D721Med (cell line): ENCODE data around the gene EBLN2.

Experiments used
- DNase-seq: peaks from one replicate; pipeline ENCODE4 v3.0.0; 2011; ENCODE audit warnings: low spot score; ENCODE audit not compliant: insufficient read length
- FAIRE-seq: peaks from 2 replicates; lab custom pipeline; 2011; peaks lifted over from hg19 to GRCh38; lab: Jason Lieb, UNC
- TF ChIP-seq, protein P1 (sequence below): IDR thresholded peaks from 2 replicates; pipeline ENCODE4 v1.5.1; 2012; ENCODE audit warnings: mild to moderate bottlenecking, control low read depth; ENCODE audit not compliant: insufficient read depth; ENCODE audit errors: missing control alignments

Gene EBLN2

DNA sequence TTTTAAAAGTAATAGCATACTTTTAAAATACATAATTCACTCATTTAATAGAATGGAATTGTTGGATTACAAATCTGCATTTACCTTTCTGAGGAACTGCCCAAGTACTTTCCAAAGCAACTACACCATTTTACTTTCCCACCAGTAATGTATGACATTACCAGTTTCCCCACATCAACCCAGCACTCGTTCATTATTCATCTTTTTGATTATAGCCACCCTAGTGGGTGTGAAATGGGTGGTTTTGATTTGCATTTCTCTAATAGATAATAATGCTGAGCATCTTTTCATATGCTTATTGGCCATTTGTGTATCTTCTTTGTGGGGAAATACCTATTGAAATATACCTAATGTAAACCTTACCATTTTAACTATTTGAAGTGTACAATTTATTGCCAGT lies 18.0 kb upstream of the EBLN2 start:
- DNase-seq: no peak
- TF ChIP-seq, protein P1, sequence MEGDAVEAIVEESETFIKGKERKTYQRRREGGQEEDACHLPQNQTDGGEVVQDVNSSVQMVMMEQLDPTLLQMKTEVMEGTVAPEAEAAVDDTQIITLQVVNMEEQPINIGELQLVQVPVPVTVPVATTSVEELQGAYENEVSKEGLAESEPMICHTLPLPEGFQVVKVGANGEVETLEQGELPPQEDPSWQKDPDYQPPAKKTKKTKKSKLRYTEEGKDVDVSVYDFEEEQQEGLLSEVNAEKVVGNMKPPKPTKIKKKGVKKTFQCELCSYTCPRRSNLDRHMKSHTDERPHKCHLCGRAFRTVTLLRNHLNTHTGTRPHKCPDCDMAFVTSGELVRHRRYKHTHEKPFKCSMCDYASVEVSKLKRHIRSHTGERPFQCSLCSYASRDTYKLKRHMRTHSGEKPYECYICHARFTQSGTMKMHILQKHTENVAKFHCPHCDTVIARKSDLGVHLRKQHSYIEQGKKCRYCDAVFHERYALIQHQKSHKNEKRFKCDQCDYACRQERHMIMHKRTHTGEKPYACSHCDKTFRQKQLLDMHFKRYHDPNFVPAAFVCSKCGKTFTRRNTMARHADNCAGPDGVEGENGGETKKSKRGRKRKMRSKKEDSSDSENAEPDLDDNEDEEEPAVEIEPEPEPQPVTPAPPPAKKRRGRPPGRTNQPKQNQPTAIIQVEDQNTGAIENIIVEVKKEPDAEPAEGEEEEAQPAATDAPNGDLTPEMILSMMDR: no peak
- peak; percentile 85 for FAIRE-seq

DNA sequence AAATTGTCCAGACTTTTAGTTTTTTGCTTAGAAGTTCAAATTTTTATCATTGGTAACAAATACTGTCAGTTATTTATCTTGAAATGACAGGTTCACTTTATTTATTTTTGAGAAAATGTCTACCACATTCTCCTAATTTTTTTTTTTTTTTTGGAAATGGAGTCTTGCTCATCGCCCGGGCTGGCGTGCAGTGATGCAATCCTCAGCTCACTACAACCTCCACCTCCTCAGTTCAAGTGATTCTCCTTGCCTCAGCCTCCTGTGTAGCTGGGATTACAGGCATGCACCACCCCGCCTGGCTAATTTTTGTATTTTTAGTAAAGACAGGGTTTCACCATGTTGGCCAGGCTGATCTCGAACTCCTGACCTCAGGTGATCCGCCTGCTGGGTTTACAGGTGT lies 16.1 kb upstream of the EBLN2 start:
- DNase-seq: no peak
- TF ChIP-seq, protein P1: no peak
- FAIRE-seq: no peak

DNA sequence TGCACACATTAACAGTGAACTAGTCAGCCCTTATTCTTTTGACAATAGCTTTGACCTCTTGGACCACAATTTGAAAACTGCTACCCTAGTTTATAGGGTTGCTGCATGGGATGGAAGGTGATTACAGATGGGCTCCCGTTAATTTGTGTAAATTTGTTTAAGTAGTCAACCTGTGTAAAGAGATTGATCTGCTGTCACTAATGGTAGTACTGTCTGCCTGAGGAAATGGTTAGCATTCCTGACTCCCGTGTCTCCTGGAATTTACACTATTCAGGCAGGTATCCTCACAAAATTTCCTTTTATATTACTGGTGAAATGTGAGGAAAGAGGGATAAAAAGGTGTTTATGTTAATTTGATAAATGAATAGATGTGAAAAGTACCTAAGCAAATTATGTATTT lies 15.3 kb upstream of the EBLN2 start:
- FAIRE-seq (no peak), DNase-seq (no peak)
- TF ChIP-seq, protein P1: no peak

DNA sequence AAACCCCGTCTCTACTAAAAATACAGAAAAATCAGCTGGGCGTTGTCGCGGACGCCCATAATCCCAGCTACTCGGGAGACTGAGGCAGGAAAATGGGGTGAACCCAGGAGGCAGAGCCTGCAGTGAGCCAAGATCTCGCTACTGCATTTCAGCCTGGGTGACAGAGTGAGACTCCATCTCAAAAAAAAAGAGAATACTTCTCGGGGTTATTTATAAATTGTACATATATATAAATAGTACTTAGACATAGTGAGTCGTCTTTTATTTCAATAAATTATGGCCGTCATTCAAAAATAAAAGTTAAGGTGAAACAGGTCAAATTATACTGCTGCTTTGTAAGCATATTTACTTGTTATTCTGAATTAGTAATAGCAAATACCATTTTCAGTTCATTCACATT lies 12.1 kb upstream of the EBLN2 start:
- TF ChIP-seq, protein P1: no peak
- DNase-seq (no peak), FAIRE-seq (no peak)

DNA sequence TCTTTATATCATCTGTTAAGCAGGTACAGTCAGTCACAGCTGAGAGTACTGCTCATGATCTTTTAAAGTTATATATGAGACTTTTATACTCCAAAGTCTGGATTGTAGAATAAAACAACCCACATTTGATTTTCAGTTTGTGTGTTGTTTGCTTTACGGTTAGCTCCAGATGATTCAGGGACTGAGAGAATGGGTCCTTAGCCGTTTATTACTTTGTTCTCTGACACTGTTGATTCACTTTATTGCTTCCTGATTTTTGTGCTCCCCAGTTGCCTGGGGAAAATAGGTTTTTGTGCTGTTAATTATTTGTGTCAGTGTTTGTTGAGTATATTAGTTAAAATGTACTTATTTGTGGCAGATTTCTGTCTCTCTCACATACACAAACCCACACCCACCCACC lies 8.6 kb upstream of the EBLN2 start:
- TF ChIP-seq, protein P1: no peak
- DNase-seq (no peak), FAIRE-seq (no peak)

DNA sequence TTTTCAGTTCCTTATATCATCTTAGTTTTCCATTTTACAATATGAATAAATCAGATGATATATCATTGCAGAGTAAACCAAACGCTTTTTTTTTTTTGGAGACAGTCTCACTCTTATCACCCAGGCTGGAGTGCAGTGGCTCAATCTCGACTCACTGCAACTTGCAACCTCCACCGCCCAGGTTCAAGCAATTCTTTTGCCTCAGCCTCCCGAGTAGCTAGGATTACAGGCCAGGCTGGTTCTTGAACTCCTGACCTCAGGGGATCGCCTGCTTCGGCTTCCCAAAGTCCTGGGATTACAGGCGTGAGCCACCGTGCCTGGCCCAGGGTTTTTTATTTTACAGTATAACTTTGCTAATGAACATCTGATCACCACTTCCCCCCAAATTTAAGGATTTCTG lies 5.9 kb upstream of the EBLN2 start:
- TF ChIP-seq, protein P1: no peak
- DNase-seq (no peak), FAIRE-seq (no peak)

DNA sequence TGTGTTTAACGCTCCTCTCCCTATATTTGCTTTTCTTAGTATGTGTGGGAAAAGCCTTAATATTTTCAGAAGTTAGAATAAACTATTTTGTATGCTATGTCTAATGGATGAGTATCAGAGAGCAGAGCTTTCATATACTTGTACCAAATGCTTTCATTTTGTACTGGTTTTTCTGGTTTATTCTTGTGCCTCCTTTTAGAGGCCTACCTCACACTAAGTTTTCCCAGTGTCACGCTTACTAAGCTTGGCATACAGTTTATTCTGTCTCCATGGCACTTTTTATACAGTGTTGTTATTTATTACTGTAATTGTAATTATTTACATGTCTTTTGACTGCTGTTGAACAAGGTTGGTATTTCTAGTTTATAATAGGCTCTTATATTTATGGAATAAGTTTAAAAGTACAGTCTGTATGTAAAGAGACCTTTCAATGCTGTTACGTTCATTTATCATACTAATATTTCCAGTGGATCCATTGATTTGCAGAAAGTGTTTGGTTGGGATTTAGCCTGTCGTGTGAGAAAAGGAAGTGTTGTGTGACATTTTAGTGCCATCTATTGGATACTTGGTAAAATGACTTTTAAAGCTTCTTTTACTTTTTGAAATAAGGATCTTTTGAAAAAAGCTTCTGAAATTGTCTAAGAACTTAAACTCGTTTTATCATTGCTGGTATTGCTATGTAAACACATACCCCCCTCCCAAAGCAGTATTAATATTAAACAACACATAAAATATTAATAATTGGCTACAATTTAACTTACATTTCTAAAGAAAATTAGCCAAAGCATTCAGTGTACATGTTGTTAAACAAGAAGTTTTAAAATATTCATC lies 5.2 kb upstream of the EBLN2 start:
- peak; percentile 95 for FAIRE-seq
- no peak for DNase-seq
- TF ChIP-seq, protein P1: peak; percentile 45
